GM18505 (cell line): ENCODE results near the gene MT1F.
"Not testable (repeated sequence)": the region's sequence is repeated elsewhere in the genome, so short reads cannot be mapped to it uniquely, and the experiment has no call there.

Experiments
- ATAC-seq: cut with Tn5 transposase; IDR thresholded peaks from one replicate; pipeline ENCODE4 v1.9.1; 2021; ENCODE audit not compliant: unreplicated experiment
- POLR2A ChIP-seq: IDR thresholded peaks from 4 replicates; pipeline ENCODE4 v1.6.1; 2011; ENCODE audit warnings: borderline replicate concordance; ENCODE audit not compliant: insufficient read depth, insufficient read length; ENCODE audit errors: extremely low read depth

Gene MT1F

GRCh38 chr16:56667581-56668571 lies 10.1 kb downstream of the MT1F start, which contains the start of gene MT1G:
MT1G (minus strand) TSS chr16:56668065; CDS start chr16:56667993, 72 bp downstream.
- no peak for TF ChIP-seq POLR2A
- ATAC-seq, result no peak

DNA sequence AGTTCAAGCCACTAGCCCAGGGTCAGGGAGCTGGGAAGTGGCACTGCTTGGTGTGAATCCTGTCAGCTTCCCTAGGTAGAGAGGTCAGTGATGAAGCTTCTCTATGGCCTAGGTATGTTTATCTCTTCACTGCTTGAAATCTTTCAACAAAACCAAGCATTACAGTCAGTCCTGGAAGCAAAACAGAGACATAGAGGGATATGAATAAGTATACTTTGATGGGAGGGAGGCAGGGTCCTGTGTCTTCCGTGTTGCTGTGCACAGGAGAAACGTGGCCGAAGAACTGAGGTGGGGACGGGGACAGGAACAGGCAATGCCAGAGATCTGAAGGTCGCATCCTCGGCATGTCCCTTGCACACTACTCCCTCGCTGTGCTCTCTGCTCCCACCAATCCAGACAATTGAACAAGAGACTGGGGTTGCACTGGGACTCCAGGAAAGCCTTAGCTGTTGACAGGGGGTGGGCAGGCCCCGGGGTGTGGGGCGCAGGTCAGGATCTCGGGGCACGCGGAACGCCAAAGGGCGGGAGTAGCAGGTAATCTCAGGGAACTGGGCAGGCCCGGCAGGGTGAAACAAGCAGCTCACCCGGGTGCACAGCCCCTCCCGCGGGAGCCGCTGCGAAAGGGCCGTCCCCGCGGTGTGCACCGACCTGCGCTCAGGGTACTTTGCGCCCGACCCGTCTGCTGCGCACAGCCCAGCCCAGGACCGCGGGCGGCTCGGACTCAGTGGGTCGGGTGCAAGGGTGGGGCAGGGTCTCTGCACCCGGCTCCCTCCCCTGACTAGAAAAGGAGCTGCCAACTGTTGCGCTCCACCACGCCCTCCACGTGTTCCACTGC lies 11.5 kb downstream of the MT1F start, which contains the start of gene MT1H:
Gene MT1H, plus strand, starts transcription at position 810 of the 835 bp plus-strand sequence. CDS start 71 bp downstream, outside the sequence.
- TF ChIP-seq POLR2A, result no peak
- ATAC-seq, result no peak

GRCh38 chr16:56669840-56670619 lies 12.3 kb downstream of the MT1F start:
- no peak for ATAC-seq
- TF ChIP-seq POLR2A, result no peak

- TF ChIP-seq POLR2A, result no peak
- no peak for ATAC-seq
These were observed 12.8 kb downstream of the MT1F start for GRCh38 chr16:56670620-56670934.

- ATAC-seq, result not testable (repeated sequence)
These were observed 13.9 kb downstream of the MT1F start for GRCh38 chr16:56671691-56672090.

DNA sequence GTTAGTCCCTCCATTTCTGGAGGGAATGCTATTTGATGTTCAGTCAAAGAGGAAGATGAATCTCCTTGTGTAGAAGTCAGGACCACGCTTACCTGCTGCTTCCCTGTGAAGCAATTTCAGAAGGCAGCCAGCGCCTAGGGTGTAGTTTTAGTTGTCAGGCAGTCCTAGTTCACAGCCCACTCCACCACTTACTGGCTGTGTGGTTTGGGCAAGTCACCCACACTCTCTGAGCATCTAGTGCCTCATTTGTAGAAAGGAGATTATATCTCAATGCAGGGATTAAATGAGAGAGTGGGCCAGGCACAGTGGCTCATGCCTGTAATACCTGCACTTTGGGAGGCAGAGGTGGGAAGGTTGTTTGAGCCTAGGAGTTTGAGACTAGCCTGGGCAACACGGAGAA lies 14.4 kb downstream of the MT1F start:
- not testable (repeated sequence) for ATAC-seq

- TF ChIP-seq POLR2A, result no peak
- ATAC-seq, result no peak
These were observed 15.2 kb downstream of the MT1F start for GRCh38 chr16:56672761-56673536.

DNA sequence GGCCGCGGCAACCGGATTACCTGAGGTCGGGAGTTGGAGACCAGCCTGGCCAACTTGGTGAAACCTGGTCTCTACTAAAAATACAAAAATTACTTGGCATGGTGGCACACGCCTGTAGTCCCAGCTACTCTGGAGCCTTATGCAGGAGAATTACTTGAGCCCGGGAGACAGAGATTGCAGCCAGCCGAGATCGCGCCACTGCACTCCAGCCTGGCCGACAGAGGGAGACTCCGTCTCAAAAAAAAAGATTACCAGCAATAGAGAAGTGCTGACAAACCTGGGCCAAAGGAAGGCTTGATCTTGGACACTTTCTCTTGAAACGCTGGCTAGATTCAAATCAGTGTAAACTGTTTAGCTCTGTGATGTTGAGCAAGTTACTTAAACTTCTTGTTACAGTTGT lies 16.2 kb downstream of the MT1F start:
- ATAC-seq, result no peak
- no peak for TF ChIP-seq POLR2A

DNA sequence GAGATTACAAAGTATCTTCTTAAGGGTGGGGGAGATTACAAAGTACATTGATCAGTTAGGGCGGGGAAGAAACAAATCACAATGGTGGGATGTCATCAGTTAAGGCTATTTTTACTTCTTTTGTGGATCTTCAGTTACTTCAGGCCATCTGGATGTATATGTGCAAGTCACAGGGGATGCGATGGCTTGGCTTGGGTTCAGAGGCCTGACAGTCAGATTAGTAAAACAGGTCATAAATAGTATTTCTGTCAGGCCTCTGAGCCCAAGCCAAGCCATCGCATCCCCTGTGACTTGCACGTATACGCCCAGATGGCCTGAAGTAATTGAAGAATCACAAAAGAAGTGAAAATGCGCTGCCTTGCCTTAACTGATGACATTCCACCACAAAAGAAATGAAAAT lies 16.8 kb downstream of the MT1F start:
- not testable (repeated sequence) for ATAC-seq

- TF ChIP-seq POLR2A, result no peak
- no peak for ATAC-seq
These were observed 18.0 kb downstream of the MT1F start for GRCh38 chr16:56675685-56676210.

GRCh38 chr16:56677474-56677873 lies 19.7 kb downstream of the MT1F start:
- ATAC-seq, result no peak
- TF ChIP-seq POLR2A, result no peak

- TF ChIP-seq POLR2A, result no peak
- no peak for ATAC-seq
These were observed 21.4 kb downstream of the MT1F start for GRCh38 chr16:56679078-56679730.
